ENCODE measurements around the gene TPCN2.

TPCN2 gene

DNA sequence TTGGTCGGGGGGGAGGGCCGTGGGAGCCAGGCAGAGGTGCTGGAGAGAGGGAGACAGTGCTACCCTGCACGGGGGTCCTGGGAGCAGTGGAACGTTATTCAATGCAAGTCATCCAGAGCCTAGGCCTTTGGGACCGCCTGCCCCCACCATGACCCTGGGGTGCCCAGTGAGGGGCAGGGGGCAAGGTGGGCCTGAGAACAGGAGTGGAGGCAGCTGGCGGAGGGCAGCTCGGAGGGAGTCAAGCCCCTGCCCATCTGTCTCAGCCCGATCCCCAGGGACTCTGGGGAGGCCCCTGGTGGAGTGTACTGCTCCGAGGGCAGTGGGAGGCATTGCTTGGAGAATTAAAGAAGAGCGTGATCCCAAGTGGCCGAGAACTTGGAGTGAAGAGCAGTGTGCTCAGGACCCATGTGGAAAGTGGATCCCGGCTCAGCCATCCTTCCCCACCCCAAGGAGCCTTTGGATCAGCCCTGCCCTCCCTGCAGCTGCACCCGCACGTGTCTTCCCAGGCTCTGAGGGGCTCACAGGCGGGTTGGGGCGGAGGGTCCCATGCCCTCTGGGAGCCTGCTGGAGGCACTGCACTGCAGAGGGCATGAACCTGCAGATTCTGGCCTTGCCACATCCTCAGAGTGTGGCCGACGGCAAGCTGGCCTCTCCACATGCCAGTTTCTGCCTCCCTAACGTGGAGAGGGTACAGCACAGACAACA is 73.0 kb downstream of the TPCN2 start:
- Histone ChIP-seq H3K36me3 (ENCODE audit: control insufficient read depth, insufficient read depth, low read length) (no peaks in the 10 kb centered on the region), H3K9me3 (ENCODE audit: control insufficient read depth, low read length) (no peaks in the 10 kb centered on the region), H3K9ac (ENCODE audit: low read length) (no peak overlapping the region), H3K27me3 (ENCODE audit: control insufficient read depth, insufficient read depth, low read length) (no peaks in the 10 kb centered on the region), H3K4me3 (ENCODE audit: low read length) (no peak overlapping the region), H3K4me1 (ENCODE audit: control insufficient read depth, insufficient read depth, low read length) (peaks cover 44% of the 10 kb centered on the region)

DNA sequence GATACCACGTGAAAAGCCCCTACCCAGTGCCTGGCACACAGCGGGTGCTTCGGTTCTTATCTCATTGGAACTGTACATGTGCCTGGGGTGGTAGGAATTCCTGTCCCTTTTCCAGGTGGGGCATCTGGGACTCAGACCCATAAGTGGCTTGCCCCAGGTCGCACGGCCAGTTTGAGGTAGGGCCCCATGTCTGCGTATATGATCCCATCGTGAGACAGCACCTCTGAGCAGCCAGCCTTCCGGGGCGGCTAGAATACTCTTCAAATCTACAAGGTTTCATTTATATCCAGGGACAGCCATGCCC is 73.5 kb downstream of the TPCN2 start:
- Histone ChIP-seq H3K4me3 (ENCODE audit: low read length) (no peak overlapping the region), H3K27me3 (ENCODE audit: control insufficient read depth, insufficient read depth, low read length) (no peaks in the 10 kb centered on the region)

DNA sequence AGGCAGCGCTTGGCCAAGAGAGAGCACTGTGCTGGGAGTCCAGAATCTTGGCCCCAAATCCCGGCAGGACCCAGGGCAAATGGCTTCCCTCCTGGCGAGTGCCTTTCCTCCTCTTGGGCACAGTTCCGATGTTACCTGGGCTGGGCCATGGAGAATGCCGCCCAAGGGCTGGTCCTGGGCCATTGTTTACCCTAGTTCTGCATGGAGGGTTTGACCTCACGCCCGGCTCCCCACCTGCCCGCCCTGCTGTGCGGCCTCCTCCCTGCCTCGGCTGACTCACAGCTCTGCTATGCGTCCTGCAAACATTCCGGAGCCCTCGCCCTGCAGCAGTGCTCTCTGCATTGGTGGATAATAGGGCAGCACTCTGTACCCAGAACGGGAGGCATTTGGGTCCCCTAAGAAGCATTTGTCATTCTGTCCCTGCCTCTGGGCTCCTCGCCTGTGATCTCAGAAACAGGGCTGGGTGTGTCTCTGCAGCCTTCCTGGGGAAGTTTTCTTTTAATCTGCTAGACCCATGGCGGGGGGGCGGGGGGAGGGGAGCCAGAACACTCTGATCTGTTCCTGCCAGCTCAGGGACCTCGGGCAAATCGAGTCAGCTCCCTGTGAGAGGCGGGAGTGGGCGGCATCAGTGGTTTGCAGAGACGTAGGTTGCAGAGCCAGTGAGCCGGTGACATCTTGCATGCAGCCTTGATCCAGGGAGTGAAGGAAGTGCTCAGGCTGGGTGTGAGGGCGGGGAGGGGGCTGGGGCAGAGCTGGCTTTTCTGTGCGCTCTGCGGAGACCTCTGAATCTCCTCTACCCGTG is 74.1 kb downstream of the TPCN2 start:
- H3K27me3 ChIP-seq (ENCODE audit: control insufficient read depth, insufficient read depth, low read length): no peaks in the 10 kb centered on the region
- peaks cover 50% of the 10 kb centered on the region for H3K4me1 ChIP-seq (ENCODE audit: control insufficient read depth, insufficient read depth, low read length)
- H3K36me3 ChIP-seq (ENCODE audit: control insufficient read depth, insufficient read depth, low read length): no peaks in the 10 kb centered on the region
- no peak overlapping the region for H3K4me3 ChIP-seq (ENCODE audit: low read length)
- H3K9ac ChIP-seq (ENCODE audit: low read length): peak overlapping the region; percentile 39
- no peaks in the 10 kb centered on the region for H3K9me3 ChIP-seq (ENCODE audit: control insufficient read depth, low read length)

More for the DNA sequence above, 73.5 kb downstream of the TPCN2 start:
- Histone ChIP-seq H3K9me3 (ENCODE audit: control insufficient read depth, low read length) (no peaks in the 10 kb centered on the region), H3K4me1 (ENCODE audit: control insufficient read depth, insufficient read depth, low read length) (peaks cover 47% of the 10 kb centered on the region), H3K9ac (ENCODE audit: low read length) (no peak overlapping the region), H3K36me3 (ENCODE audit: control insufficient read depth, insufficient read depth, low read length) (no peaks in the 10 kb centered on the region)

DNA sequence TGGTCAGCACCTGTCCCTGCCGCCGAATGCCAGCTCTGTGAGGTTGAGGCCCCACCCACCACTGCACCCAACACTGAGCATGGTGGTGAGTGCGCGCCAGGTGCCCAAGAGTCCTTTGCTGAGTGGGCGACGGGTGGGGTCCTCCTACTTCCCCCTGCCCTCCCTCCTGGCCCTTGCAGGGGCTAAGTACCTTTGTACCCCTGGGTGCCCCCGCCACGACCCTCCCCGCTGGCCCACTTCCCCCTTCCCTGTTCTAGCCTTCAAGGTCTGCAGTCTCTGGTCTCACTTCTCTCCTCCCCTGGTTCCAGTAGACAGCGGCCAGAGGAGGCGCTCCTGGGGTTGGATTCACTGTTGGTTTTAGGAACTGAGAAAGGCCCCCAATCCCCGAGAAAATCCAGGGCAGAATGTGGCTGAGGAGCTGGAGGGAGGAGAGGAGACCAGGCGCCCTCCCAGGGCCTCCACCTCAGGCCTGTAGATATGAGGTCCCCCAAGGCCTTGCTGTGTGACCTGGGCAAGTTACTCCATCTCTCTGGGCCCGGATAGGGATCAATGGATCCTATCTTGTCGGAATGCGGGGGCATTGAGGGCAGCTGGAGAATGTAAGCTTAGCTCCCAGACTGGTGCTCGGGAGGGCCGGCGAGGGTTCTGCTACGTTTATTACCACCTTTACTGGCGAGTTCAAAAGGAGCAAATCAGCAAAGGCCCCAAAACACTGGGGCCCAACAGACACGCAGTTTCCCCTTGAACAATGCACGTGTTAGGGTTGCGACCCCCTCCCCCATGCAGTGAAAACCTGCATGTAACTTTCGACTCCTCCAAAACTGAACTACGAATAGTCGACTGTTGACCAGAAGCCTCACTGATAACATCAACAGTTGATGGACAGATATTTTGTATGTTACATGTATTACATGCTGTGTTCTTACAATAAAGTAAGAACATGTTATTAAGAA is 75.1 kb downstream of the TPCN2 start:
- Histone ChIP-seq H3K9me3 (ENCODE audit: control insufficient read depth, low read length) (no peaks in the 10 kb centered on the region), H3K36me3 (ENCODE audit: control insufficient read depth, insufficient read depth, low read length) (no peaks in the 10 kb centered on the region), H3K4me1 (ENCODE audit: control insufficient read depth, insufficient read depth, low read length) (peaks cover 50% of the 10 kb centered on the region), H3K4me3 (ENCODE audit: low read length) (no peak overlapping the region), H3K27me3 (ENCODE audit: control insufficient read depth, insufficient read depth, low read length) (no peaks in the 10 kb centered on the region), H3K9ac (ENCODE audit: low read length) (peak overlapping the region; percentile 39)

DNA sequence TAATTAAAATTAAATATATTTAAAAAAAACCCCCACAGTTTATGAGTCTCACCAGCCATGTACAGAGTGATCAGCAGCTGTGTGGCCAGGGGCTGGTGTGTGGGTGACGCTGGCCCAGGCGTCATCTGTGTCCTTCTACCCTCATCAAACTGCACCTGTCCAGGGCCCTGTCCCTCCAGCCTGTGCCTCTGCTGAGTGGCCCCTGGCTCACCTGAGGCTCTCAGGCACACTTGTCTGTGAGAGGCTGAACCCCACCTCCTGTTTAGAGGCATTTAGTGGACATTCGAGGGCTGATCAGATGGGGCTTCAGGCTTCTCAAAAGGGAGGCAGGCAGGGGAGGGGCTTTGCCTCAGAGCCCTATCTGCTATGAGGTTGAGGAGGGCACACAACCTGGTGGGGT is 77.1 kb downstream of the TPCN2 start:
- Histone ChIP-seq H3K36me3 (ENCODE audit: control insufficient read depth, insufficient read depth, low read length) (no peaks in the 10 kb centered on the region), H3K27me3 (ENCODE audit: control insufficient read depth, insufficient read depth, low read length) (no peaks in the 10 kb centered on the region), H3K9me3 (ENCODE audit: control insufficient read depth, low read length) (no peaks in the 10 kb centered on the region), H3K9ac (ENCODE audit: low read length) (peak overlapping the region; percentile 11), H3K4me1 (ENCODE audit: control insufficient read depth, insufficient read depth, low read length) (peaks cover 50% of the 10 kb centered on the region), H3K4me3 (ENCODE audit: low read length) (no peak overlapping the region)

DNA sequence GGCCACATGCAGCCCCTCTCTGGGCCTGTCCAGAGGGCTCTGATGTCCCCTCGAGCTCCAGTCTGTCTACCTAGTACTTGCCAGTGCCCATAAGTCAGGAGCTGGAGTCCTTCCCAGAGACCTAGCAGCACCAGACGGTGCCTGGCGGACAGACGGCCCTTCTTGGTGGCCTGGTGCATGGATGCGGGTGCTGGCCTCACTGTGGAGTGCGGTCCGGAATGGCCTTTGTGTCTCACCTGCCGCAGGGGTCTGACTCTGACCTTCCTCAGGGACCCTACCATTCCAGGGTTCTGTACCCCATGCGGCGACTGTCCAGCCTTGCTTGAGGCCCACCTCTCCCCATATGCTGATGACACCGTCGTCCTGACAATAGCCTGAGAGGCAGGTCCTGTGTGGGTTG is 77.6 kb downstream of the TPCN2 start:
- Histone ChIP-seq H3K4me3 (ENCODE audit: low read length) (no peak overlapping the region), H3K9ac (ENCODE audit: low read length) (peak overlapping the region; percentile 11), H3K27me3 (ENCODE audit: control insufficient read depth, insufficient read depth, low read length) (no peaks in the 10 kb centered on the region), H3K4me1 (ENCODE audit: control insufficient read depth, insufficient read depth, low read length) (peaks cover 51% of the 10 kb centered on the region), H3K9me3 (ENCODE audit: control insufficient read depth, low read length) (no peaks in the 10 kb centered on the region), H3K36me3 (ENCODE audit: control insufficient read depth, insufficient read depth, low read length) (no peaks in the 10 kb centered on the region)

DNA sequence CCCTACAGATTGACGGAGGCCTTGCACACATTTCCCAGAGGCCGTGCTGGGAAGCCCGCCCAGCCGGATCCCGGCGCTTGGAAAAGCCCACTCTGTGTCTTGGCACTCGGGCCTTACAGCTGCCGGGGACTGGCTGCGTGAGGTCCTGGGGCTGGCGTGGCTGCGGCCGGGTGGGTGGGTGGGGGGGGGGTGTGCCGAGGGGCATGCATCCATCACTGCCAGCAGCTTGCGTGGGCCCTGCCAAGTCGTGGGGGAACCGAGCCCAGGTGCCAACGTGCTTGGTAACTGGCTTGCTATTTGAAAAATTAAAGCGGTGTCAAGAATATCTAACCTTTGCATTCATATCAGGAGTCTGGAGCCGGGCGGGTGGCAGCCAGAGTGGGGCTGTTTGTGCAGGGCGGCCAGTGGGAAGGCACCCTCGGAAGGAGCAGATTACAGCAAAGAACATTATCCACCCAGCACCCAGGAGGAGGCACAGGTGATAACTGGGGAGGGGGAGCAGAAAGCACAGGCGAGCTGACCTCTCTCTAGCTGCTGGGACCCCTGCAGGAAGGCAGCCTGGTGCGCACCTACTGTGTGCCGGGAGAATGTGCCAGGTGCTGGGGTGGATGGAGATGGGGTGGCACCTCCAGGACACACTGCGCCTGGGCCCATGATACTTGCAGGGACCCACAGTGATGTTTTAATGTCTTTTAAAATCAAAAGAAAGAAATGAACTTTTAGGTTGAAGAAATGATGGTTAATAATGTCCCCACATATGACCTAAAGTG is 78.5 kb downstream of the TPCN2 start:
- Histone ChIP-seq H3K4me1 (ENCODE audit: control insufficient read depth, insufficient read depth, low read length) (peaks cover 51% of the 10 kb centered on the region), H3K9me3 (ENCODE audit: control insufficient read depth, low read length) (no peaks in the 10 kb centered on the region), H3K36me3 (ENCODE audit: control insufficient read depth, insufficient read depth, low read length) (no peaks in the 10 kb centered on the region), H3K4me3 (ENCODE audit: low read length) (no peak overlapping the region), H3K27me3 (ENCODE audit: control insufficient read depth, insufficient read depth, low read length) (no peaks in the 10 kb centered on the region), H3K9ac (ENCODE audit: low read length) (no peak overlapping the region)

DNA sequence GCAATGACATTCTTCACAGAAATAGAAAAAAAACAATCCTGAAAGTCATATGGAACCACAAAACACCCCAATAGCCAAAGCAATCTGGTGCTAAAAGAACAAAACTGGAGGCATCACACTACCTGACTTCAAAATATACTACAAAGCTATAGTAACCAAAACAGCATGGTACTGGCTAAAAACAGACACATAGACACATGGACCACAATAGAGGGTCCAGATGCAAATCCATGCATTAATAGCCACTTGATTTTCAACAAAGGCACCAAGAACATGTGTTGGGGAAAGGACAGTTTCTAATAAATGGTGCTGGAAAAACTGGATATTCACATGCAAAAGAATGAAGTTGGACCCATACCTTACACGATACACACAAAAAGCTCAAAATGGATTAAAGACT is 79.2 kb downstream of the TPCN2 start:
- H3K27me3 ChIP-seq (ENCODE audit: control insufficient read depth, insufficient read depth, low read length): no peaks in the 10 kb centered on the region
- no peaks in the 10 kb centered on the region for H3K36me3 ChIP-seq (ENCODE audit: control insufficient read depth, insufficient read depth, low read length)
- peaks cover 50% of the 10 kb centered on the region for H3K4me1 ChIP-seq (ENCODE audit: control insufficient read depth, insufficient read depth, low read length)
- H3K9ac ChIP-seq (ENCODE audit: low read length): no peak overlapping the region
- H3K4me3 ChIP-seq (ENCODE audit: low read length): no peak overlapping the region
- H3K9me3 ChIP-seq (ENCODE audit: control insufficient read depth, low read length): no peaks in the 10 kb centered on the region

DNA sequence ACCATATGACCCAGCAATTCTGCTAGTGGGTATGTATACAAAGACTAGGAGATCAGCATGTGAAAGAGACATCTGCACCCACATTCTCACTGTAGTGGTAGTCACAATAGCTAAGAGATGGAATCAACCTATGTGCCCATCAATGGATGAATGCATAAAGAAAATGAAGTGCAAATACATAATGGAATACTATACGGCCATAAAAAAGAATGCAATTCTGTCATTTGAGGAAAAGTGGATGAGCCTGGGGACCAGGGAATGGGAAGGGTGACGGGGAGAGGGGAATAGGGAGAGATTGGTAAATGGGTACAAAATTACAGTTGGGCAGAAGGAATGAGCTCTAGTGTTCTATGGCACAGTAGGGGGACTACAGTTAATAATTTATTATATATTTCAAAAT is 80.3 kb downstream of the TPCN2 start:
- Histone ChIP-seq H3K4me1 (ENCODE audit: control insufficient read depth, insufficient read depth, low read length) (peaks cover 42% of the 10 kb centered on the region), H3K36me3 (ENCODE audit: control insufficient read depth, insufficient read depth, low read length) (no peaks in the 10 kb centered on the region), H3K4me3 (ENCODE audit: low read length) (no peak overlapping the region), H3K9ac (ENCODE audit: low read length) (no peak overlapping the region), H3K27me3 (ENCODE audit: control insufficient read depth, insufficient read depth, low read length) (no peaks in the 10 kb centered on the region), H3K9me3 (ENCODE audit: control insufficient read depth, low read length) (peaks cover 4% of the 10 kb centered on the region)

DNA sequence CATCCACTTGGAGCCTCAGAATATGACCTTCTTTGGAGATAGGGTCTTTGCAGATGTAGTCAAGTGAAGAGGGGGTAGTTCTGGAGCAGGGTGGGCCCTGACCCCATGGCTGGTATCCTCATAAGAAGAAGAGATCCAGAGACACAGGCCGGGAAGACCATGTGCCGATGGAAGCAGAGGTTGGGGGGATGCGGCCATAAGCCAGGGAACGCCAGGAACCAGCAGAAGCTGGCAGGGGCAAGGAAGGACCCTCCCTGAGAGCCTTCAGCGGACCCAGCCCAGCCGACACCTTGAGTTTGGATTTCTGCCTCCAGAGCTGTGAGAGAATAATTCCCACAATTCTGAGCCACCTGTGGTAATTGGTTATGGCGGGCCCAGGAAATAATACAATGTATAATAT is 80.9 kb downstream of the TPCN2 start:
- Histone ChIP-seq H3K36me3 (ENCODE audit: control insufficient read depth, insufficient read depth, low read length) (no peaks in the 10 kb centered on the region), H3K4me1 (ENCODE audit: control insufficient read depth, insufficient read depth, low read length) (peaks cover 43% of the 10 kb centered on the region), H3K9ac (ENCODE audit: low read length) (no peak overlapping the region), H3K9me3 (ENCODE audit: control insufficient read depth, low read length) (peaks cover 4% of the 10 kb centered on the region), H3K27me3 (ENCODE audit: control insufficient read depth, insufficient read depth, low read length) (no peaks in the 10 kb centered on the region), H3K4me3 (ENCODE audit: low read length) (no peak overlapping the region)

DNA sequence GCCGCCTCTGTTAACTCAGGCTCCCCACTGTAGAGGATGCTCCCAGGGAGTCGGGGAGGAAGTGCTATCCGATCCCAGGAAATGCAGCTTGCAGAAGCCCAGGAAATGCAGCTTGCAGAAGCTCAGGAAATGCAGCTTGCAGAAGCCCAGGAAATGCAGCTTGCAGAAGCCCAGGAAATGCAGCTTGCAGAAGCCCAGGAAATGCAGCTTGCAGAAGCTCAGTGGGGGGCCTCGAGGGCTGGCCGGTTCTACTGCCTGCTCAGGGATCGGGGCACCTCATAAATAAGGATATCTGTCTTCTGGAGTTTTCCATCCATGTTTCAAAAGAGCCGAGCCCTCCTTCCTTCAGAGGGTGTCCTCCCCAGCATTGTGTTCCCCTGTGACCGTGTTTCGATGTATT is 81.9 kb downstream of the TPCN2 start:
- Histone ChIP-seq H3K9me3 (ENCODE audit: control insufficient read depth, low read length) (peaks cover 4% of the 10 kb centered on the region), H3K4me3 (ENCODE audit: low read length) (no peak overlapping the region), H3K36me3 (ENCODE audit: control insufficient read depth, insufficient read depth, low read length) (no peaks in the 10 kb centered on the region), H3K4me1 (ENCODE audit: control insufficient read depth, insufficient read depth, low read length) (peaks cover 53% of the 10 kb centered on the region), H3K9ac (ENCODE audit: low read length) (no peak overlapping the region), H3K27me3 (ENCODE audit: control insufficient read depth, insufficient read depth, low read length) (no peaks in the 10 kb centered on the region)

Measured in mucosa of stomach (tissue), 1 donor.